MM.1S (cell line): ENCODE results near the gene JMJD6.

ENCODE experiments used
- DNase-seq: peaks from one replicate; pipeline ENCODE4 v3.0.0-alpha.2; 2015
- H2AFZ ChIP-seq: fragments of 300-600 bp; sonication (generic); 2 replicates; pipeline ENCODE4 v1.6.0; 2016; ENCODE audit warnings: antibody characterized with exemption, low read length
- H3F3A ChIP-seq: fragments of 300-600 bp; sonication (generic); 2 replicates; pipeline ENCODE4 v1.6.1; 2016; ENCODE audit warnings: mild to moderate bottlenecking, antibody characterized with exemption, low read length, moderate library complexity, mixed read lengths; ENCODE audit not compliant: insufficient read depth
- H3K27ac ChIP-seq: fragments of 300-600 bp; sonication (generic); 2 replicates; pipeline ENCODE4 v1.5.1; 2016; ENCODE audit warnings: mild to moderate bottlenecking, low read length
- H3K27me3 ChIP-seq: fragments of 300-600 bp; sonication (generic); replicated peaks from 2 replicates; pipeline ENCODE4 v1.6.0; 2016; ENCODE audit warnings: low read length; ENCODE audit not compliant: insufficient read depth
- H3K36me3 ChIP-seq: fragments of 300-600 bp; sonication (generic); replicated peaks from 2 replicates; pipeline ENCODE4 v1.6.1; 2016; ENCODE audit warnings: mild to moderate bottlenecking, low read length, mixed read lengths; ENCODE audit not compliant: insufficient read depth
- H3K4me1 ChIP-seq: fragments of 300-600 bp; sonication (generic); 2 replicates; pipeline ENCODE4 v1.6.1; 2016; ENCODE audit warnings: low read length, mixed read lengths
- H3K4me2 ChIP-seq: fragments of 300-600 bp; sonication (generic); 2 replicates; pipeline ENCODE4 v1.6.0; 2016; ENCODE audit warnings: low read depth, low read length
- H3K4me3 ChIP-seq: fragments of 300-600 bp; sonication (generic); 2 replicates; pipeline ENCODE4 v1.5.1; 2016; ENCODE audit warnings: low read length, mixed read lengths
- H3K79me2 ChIP-seq: fragments of 300-600 bp; sonication (generic); 2 replicates; pipeline ENCODE4 v1.6.1; 2016; ENCODE audit warnings: mixed run types, low read length, mixed read lengths
- H3K9ac ChIP-seq: fragments of 300-600 bp; sonication (generic); 2 replicates; pipeline ENCODE4 v1.6.1; 2016; ENCODE audit warnings: low read length, mixed read lengths
- H3K9me2 ChIP-seq: fragments of 300-600 bp; sonication (generic); replicated peaks from 2 replicates; pipeline ENCODE4 v1.6.1; 2016; ENCODE audit warnings: mild to moderate bottlenecking, low read length, mixed read lengths; ENCODE audit not compliant: insufficient read depth
- H3K9me3 ChIP-seq: fragments of 300-600 bp; sonication (generic); replicated peaks from 2 replicates; pipeline ENCODE4 v1.6.1; 2016; ENCODE audit warnings: mild to moderate bottlenecking, low read length, mixed read lengths; ENCODE audit not compliant: insufficient read depth
- H4K20me1 ChIP-seq: fragments of 300-600 bp; sonication (generic); 2 replicates; pipeline ENCODE4 v1.6.1; 2016; ENCODE audit warnings: mild to moderate bottlenecking, low read length, moderate library complexity, mixed read lengths; ENCODE audit not compliant: insufficient read depth
- CTCF ChIP-seq: fragments of 300-600 bp; sonication (generic); IDR thresholded peaks from 2 replicates; pipeline ENCODE4 v1.5.1; 2016; ENCODE audit warnings: antibody characterized with exemption, low read length, mixed read lengths
- EZH2 ChIP-seq: fragments of 300-600 bp; sonication (generic); optimal IDR thresholded peaks from 2 replicates; pipeline ENCODE3; 2017; ENCODE audit warnings: low read depth, mild to moderate bottlenecking, antibody characterized with exemption, low read length, mixed read lengths
- EZH2phosphoT487 ChIP-seq: fragments of 300-600 bp; sonication (generic); IDR thresholded peaks from 2 replicates; pipeline ENCODE4 v1.6.1; 2018; ENCODE audit warnings: antibody characterized with exemption, low read length

JMJD6 gene

DNA sequence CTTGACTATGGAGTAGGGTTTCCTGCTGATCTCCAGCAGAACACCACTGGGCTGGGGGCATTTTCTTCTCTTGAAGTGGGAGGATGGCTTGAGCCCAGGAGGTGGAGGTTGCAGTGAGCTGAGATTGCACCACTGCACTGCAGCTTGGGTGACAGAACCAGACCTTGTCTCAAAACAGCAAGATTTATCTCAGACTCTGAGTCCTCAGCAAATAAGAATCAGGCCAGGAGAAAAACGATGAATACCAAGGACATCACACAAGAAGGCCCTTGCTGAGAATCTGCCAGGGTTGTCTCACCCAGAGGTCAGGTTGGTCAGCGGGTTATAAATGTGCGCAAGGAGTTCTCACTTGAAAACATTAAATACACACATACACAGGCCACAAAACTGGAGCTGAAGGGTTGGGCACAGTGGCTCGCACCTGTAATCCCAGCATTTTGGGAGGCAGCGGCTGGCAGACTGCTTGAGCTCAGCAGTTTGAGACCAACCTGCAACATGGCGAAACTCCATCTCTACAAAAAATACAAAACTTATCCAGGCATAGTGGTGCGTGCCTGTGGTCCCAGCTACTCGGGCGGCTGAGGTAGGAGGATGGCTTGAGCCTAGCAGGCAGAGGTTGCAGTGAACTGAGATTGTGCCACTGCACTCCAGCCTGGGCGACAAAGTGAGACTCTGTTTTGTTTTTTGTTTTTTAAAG, 23.3 kb downstream of the JMJD6 start:
- Histone ChIP-seq H3K9ac (no peak overlapping the region), H3K4me3 (no peak overlapping the region), H3K4me2 (no peak overlapping the region), H3K4me1 (no peaks in the 10 kb centered on the region), H3K9me3 (no peaks in the 10 kb centered on the region), H3K27me3 (no peaks in the 10 kb centered on the region), H4K20me1 (no peaks in the 10 kb centered on the region), H3K36me3 (no peaks in the 10 kb centered on the region), H3K9me2 (no peaks in the 10 kb centered on the region), H3K27ac (no peak overlapping the region), H3K79me2 (no peaks in the 10 kb centered on the region), H3F3A (no peaks in the 10 kb centered on the region), H2AFZ (no peak overlapping the region)
- TF ChIP-seq EZH2: no peak
- no peak for TF ChIP-seq CTCF
- no peak for TF ChIP-seq EZH2phosphoT487
- DNase-seq: no peak

DNA sequence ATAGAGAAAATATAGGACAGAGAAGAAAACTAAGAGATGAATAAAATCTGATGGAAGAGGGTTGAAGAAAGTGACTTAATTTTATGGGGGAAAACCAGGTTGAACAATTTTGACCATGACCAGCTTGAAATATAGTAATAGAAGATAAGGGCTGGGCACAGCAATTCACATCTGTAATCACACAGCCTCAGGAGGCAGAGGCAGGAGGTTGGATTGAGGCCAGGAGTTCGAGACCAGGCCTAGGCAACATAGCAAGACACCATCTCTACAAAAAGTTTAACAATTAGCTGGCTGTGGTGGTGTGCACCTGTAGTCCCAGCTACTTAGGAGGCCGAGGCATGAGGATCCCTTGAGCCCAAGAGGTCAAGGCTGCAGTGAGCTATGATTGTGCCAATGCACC, 24.3 kb downstream of the JMJD6 start:
- Histone ChIP-seq H3K79me2 (no peaks in the 10 kb centered on the region), H3F3A (no peaks in the 10 kb centered on the region), H3K4me3 (no peak overlapping the region), H3K9me2 (no peaks in the 10 kb centered on the region), H3K4me2 (no peak overlapping the region), H3K27me3 (no peaks in the 10 kb centered on the region; the same call in 1 of the 2 replicates), H3K27ac (no peak overlapping the region), H2AFZ (no peak overlapping the region), H4K20me1 (no peaks in the 10 kb centered on the region), H3K4me1 (no peaks in the 10 kb centered on the region), H3K36me3 (no peaks in the 10 kb centered on the region), H3K9me3 (no peaks in the 10 kb centered on the region), H3K9ac (no peak overlapping the region)
- DNase-seq: no peak
- TF ChIP-seq CTCF: no peak
- TF ChIP-seq EZH2phosphoT487: no peak
- no peak for TF ChIP-seq EZH2

DNA sequence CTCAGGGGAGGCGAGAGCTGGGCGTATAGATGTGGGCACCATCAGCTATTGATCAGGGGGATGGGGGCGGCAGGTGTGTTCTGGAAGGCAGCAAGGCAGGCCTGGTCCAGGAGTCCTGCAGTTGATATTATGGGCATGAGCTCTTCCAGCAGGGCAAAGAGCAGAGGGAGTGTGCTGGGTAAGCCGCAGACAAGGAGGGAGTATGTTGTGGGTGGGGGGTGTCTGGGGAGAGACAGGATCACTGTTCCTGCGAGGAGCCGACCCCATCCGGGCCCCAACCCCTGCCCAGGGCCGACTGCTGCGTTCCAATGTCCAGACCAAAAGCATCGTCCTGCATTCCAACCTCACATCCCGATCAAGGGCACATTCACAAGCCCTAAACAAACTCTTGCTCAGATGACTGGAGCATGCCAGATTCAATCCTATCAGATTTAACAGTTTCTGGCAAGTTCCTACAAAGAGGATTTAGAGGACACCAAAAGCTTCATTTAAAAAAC, 24.9 kb downstream of the JMJD6 start:
- no peaks in the 10 kb centered on the region for H3K4me1 ChIP-seq
- H3F3A ChIP-seq: no peaks in the 10 kb centered on the region
- no peak for TF ChIP-seq EZH2
- TF ChIP-seq CTCF: no peak
- H3K27ac ChIP-seq: no peak overlapping the region
- H3K27me3 ChIP-seq: no peaks in the 10 kb centered on the region; the same call in 1 of the 2 replicates
- no peaks in the 10 kb centered on the region for H3K36me3 ChIP-seq
- no peaks in the 10 kb centered on the region for H3K9me2 ChIP-seq
- no peak for DNase-seq
- no peak overlapping the region for H2AFZ ChIP-seq
- H3K4me3 ChIP-seq: no peak overlapping the region
- no peak overlapping the region for H3K9ac ChIP-seq
- no peaks in the 10 kb centered on the region for H3K9me3 ChIP-seq
- no peaks in the 10 kb centered on the region for H4K20me1 ChIP-seq
- H3K4me2 ChIP-seq: no peak overlapping the region
- H3K79me2 ChIP-seq: no peaks in the 10 kb centered on the region
